HepG2 (cell line): Measurements from ENCODE around the gene ADPRHL1. TPM values are rescaled to one million over a fixed set of nuclear protein-coding genes. Genes with fewer than 3 reads are reported as not detected.

Source experiments
- ATM ChIP-seq: fragments of 450-650 bp; IDR thresholded peaks from 2 replicates; pipeline ENCODE4 v1.7.1; 2017; ENCODE audit warnings: mild to moderate bottlenecking, borderline replicate concordance
- ETV6 ChIP-seq: sonication (generic); formaldehyde crosslinking; conservative IDR thresholded peaks from 2 replicates; pipeline ENCODE4 v1.4.0; 2020; ENCODE audit warnings: missing genetic modification reagents
- EZH2 ChIP-seq: conservative IDR thresholded peaks from 2 replicates; pipeline ENCODE4 v1.6.1; 2012; ENCODE audit warnings: mild to moderate bottlenecking, low read depth, low read length, moderate library complexity
- KLF6 ChIP-seq: IDR thresholded peaks from 2 replicates; pipeline ENCODE4 v1.8.0; 2016; ENCODE audit warnings: missing biosample characterization, missing genetic modification reagents
- PCBP1 ChIP-seq: fragments of 200-400 bp; formaldehyde crosslinking; IDR thresholded peaks from 2 replicates; pipeline ENCODE4 v1.6.1; 2017; ENCODE audit warnings: mild to moderate bottlenecking, low read depth, low read length, borderline replicate concordance
- ZFAT ChIP-seq: sonication (generic); formaldehyde crosslinking; conservative IDR thresholded peaks from 2 replicates; pipeline ENCODE4 v1.8.1; 2023; ENCODE audit warnings: missing genetic modification reagents, inconsistent platforms
- ZMYM3 ChIP-seq: sonication (generic); formaldehyde crosslinking; IDR thresholded peaks from 2 replicates; pipeline ENCODE4 v1.5.1; 2020; ENCODE audit warnings: mild to moderate bottlenecking, missing genetic modification reagents
- ZNF354B ChIP-seq: sonication (generic); formaldehyde crosslinking; IDR thresholded peaks from 2 replicates; pipeline ENCODE4 v1.8.0; 2022; ENCODE audit warnings: mild to moderate bottlenecking, missing genetic modification reagents
- ZNF496 ChIP-seq: sonication (generic); formaldehyde crosslinking; IDR thresholded peaks from 2 replicates; pipeline ENCODE4 v1.8.1; 2023; ENCODE audit warnings: mild to moderate bottlenecking, moderate library complexity, missing genetic modification reagents; ENCODE audit not compliant: insufficient replicate concordance
- ZNF672 ChIP-seq: sonication (generic); formaldehyde crosslinking; IDR thresholded peaks from 2 replicates; pipeline ENCODE4 v1.8.1; 2022; ENCODE audit warnings: missing genetic modification reagents
- polyA plus RNA-seq, 8 experiments: library from polyadenylated mRNA; depleted of rRNA in 3 of 8; stranded (reverse) in 7 of 8; unstranded in 1 of 8; fragments of >200 nt; fragmentation: Illumina TruSeq in 4 of 8; extraction: Trizol in 4 of 8; gene quantifications; 2 replicates each; pipeline versions ENCODE4 v1.2.1 to v1.2.3, GENCODE V29; 2011 to 2016; ENCODE audit warnings: low read depth in 4 of 8, missing spikeins in 1 of 8, mixed read lengths in 1 of 8; ENCODE audit not compliant: insufficient read depth in 1 of 8
- total RNA-seq, 5 experiments: library from RNA; depleted of rRNA; stranded (reverse); fragments of >200 nt; fragmentation: Illumina TruSeq; extraction: Trizol; gene quantifications; 2 replicates each; pipeline ENCODE4 v1.2.3, GENCODE V29; 2016; ENCODE audit warnings: low read depth in 1 of 5
- TF ChIP-seq, protein P1 (sequence below): sonication (generic); formaldehyde crosslinking; IDR thresholded peaks from 2 replicates; pipeline ENCODE4 v1.4.0; 2020; ENCODE audit warnings: mild to moderate bottlenecking, low read depth, missing genetic modification reagents
- TF ChIP-seq, protein P2 (sequence below): sonication (generic); formaldehyde crosslinking; IDR thresholded peaks from 2 replicates; pipeline ENCODE4 v1.5.1; 2020; ENCODE audit warnings: missing genetic modification reagents, mild to moderate bottlenecking, borderline replicate concordance
- TF ChIP-seq, protein P3 (sequence below): sonication (generic); formaldehyde crosslinking; IDR thresholded peaks from 2 replicates; pipeline ENCODE4 v1.4.0; 2020; ENCODE audit warnings: missing genetic modification reagents, borderline replicate concordance
- TF ChIP-seq, protein P4 (sequence below), 2 experiments: IDR thresholded peaks; 2 replicates each; pipeline ENCODE4 v1.6.1; 2011 to 2012; ENCODE audit warnings: low read length in 2 of 2, borderline replicate concordance in 1 of 2, low read depth in 1 of 2, mild to moderate bottlenecking in 1 of 2, moderate library complexity in 1 of 2
- TF ChIP-seq, protein P5 (sequence below): sonication (generic); formaldehyde crosslinking; IDR thresholded peaks from 2 replicates; pipeline ENCODE4 v1.4.0; 2020; ENCODE audit warnings: low read depth, missing genetic modification reagents
- TF ChIP-seq, protein P6 (sequence below): sonication (generic); formaldehyde crosslinking; IDR thresholded peaks from 2 replicates; pipeline ENCODE4 v1.4.0; 2020; ENCODE audit warnings: missing genetic modification reagents

The ADPRHL1 gene
- total and polyA plus RNA-seq, 2 of the 13 experiments (the other 11 are each of a cell fraction or from before 2014, with no cell fraction given), result 0.34 to 0.40 TPM

DNA sequence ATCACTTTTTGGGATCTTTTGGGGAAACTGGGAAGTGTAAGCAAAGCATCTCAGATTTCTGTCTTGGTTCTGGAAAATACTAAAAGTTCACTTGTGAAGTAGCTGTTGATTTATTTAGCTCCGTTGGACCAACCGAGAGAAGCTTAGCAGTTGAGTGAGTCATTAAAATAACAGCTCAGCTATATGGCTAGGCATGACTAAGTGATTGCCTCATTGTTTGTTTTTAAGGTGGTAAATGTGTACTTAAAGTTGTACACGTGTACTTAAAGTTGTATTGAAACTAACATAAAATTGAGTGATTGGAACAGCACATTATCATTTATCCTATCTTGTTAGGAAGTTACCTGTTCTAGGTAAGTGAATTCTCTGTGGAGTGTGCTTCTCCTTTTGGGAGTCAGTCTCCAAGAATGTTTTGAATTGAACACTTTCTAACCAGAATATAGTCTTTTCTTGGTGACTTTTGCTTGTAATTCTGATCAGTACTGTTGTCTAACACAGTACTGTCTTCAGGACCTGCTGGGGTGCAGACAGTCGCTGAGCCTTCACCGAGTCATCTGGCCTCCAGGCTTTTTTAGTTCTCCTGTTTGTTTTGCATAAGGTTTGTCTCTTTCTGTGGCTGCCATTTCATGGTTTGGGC, 40.1 kb upstream of the ADPRHL1 start (continued):
- TF ChIP-seq, protein P1, sequence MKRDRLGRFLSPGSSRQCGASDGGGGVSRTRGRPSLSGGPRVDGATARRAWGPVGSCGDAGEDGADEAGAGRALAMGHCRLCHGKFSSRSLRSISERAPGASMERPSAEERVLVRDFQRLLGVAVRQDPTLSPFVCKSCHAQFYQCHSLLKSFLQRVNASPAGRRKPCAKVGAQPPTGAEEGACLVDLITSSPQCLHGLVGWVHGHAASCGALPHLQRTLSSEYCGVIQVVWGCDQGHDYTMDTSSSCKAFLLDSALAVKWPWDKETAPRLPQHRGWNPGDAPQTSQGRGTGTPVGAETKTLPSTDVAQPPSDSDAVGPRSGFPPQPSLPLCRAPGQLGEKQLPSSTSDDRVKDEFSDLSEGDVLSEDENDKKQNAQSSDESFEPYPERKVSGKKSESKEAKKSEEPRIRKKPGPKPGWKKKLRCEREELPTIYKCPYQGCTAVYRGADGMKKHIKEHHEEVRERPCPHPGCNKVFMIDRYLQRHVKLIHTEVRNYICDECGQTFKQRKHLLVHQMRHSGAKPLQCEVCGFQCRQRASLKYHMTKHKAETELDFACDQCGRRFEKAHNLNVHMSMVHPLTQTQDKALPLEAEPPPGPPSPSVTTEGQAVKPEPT, result no peak
- TF ChIP-seq ZFAT (no peak), ETV6 (CRISPR knock-in tag) (no peak), KLF6 (CRISPR knock-in tag) (peak; percentile 30; the same call in 1 of the 2 replicates), ATM (no peak), EZH2 (no peak), ZNF496 (CRISPR knock-in tag) (no peak), ZNF354B (no peak), PCBP1 (no peak), ZNF672 (CRISPR knock-in tag) (no peak), ZMYM3 (CRISPR knock-in tag) (no peak)
- TF ChIP-seq, protein P2, sequence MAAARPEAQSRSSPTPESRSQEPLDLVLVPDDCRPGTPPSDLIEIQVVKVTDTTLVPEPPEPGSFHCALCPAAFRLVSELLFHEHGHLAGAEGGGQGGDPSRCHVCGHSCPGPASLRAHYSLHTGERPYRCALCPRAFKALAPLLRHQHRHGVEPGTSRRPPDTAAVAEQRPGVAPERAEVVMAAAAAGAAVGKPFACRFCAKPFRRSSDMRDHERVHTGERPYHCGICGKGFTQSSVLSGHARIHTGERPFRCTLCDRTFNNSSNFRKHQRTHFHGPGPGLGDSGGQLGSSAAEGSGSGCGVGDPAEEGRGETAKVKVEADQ (CRISPR knock-in tag), result no peak
- TF ChIP-seq, protein P3, sequence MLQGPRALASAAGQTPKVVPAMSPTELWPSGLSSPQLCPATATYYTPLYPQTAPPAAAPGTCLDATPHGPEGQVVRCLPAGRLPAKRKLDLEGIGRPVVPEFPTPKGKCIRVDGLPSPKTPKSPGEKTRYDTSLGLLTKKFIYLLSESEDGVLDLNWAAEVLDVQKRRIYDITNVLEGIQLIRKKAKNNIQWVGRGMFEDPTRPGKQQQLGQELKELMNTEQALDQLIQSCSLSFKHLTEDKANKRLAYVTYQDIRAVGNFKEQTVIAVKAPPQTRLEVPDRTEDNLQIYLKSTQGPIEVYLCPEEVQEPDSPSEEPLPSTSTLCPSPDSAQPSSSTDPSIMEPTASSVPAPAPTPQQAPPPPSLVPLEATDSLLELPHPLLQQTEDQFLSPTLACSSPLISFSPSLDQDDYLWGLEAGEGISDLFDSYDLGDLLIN (CRISPR knock-in tag), result no peak
- TF ChIP-seq, protein P4, sequence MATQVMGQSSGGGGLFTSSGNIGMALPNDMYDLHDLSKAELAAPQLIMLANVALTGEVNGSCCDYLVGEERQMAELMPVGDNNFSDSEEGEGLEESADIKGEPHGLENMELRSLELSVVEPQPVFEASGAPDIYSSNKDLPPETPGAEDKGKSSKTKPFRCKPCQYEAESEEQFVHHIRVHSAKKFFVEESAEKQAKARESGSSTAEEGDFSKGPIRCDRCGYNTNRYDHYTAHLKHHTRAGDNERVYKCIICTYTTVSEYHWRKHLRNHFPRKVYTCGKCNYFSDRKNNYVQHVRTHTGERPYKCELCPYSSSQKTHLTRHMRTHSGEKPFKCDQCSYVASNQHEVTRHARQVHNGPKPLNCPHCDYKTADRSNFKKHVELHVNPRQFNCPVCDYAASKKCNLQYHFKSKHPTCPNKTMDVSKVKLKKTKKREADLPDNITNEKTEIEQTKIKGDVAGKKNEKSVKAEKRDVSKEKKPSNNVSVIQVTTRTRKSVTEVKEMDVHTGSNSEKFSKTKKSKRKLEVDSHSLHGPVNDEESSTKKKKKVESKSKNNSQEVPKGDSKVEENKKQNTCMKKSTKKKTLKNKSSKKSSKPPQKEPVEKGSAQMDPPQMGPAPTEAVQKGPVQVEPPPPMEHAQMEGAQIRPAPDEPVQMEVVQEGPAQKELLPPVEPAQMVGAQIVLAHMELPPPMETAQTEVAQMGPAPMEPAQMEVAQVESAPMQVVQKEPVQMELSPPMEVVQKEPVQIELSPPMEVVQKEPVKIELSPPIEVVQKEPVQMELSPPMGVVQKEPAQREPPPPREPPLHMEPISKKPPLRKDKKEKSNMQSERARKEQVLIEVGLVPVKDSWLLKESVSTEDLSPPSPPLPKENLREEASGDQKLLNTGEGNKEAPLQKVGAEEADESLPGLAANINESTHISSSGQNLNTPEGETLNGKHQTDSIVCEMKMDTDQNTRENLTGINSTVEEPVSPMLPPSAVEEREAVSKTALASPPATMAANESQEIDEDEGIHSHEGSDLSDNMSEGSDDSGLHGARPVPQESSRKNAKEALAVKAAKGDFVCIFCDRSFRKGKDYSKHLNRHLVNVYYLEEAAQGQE (IDR thresholded peaks at IDR 0.05; ENCODE audit: borderline replicate concordance in 1 of 2, low read depth in 1 of 2, low read length in 2 of 2), result no peak
- TF ChIP-seq, protein P5, sequence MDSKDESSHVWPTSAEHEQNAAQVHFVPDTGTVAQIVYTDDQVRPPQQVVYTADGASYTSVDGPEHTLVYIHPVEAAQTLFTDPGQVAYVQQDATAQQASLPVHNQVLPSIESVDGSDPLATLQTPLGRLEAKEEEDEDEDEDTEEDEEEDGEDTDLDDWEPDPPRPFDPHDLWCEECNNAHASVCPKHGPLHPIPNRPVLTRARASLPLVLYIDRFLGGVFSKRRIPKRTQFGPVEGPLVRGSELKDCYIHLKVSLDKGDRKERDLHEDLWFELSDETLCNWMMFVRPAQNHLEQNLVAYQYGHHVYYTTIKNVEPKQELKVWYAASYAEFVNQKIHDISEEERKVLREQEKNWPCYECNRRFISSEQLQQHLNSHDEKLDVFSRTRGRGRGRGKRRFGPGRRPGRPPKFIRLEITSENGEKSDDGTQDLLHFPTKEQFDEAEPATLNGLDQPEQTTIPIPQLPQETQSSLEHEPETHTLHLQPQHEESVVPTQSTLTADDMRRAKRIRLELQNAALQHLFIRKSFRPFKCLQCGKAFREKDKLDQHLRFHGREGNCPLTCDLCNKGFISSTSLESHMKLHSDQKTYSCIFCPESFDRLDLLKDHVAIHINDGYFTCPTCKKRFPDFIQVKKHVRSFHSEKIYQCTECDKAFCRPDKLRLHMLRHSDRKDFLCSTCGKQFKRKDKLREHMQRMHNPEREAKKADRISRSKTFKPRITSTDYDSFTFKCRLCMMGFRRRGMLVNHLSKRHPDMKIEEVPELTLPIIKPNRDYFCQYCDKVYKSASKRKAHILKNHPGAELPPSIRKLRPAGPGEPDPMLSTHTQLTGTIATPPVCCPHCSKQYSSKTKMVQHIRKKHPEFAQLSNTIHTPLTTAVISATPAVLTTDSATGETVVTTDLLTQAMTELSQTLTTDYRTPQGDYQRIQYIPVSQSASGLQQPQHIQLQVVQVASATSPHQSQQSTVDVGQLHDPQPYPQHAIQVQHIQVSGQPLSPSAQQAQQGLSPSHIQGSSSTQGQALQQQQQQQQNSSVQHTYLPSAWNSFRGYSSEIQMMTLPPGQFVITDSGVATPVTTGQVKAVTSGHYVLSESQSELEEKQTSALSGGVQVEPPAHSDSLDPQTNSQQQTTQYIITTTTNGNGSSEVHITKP, result no peak
- TF ChIP-seq, protein P6, sequence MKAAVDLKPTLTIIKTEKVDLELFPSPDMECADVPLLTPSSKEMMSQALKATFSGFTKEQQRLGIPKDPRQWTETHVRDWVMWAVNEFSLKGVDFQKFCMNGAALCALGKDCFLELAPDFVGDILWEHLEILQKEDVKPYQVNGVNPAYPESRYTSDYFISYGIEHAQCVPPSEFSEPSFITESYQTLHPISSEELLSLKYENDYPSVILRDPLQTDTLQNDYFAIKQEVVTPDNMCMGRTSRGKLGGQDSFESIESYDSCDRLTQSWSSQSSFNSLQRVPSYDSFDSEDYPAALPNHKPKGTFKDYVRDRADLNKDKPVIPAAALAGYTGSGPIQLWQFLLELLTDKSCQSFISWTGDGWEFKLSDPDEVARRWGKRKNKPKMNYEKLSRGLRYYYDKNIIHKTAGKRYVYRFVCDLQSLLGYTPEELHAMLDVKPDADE (CRISPR knock-in tag), result no peak
